Measurements from ENCODE around the gene CAMK2N1. TPM values are rescaled to one million over a fixed set of nuclear protein-coding genes. Genes with fewer than 3 reads are reported as not detected.

The CAMK2N1 gene
- total RNA-seq, 6 experiments from 2014 or later, result 40.3 to 57.8 (median 42.6) TPM

DNA sequence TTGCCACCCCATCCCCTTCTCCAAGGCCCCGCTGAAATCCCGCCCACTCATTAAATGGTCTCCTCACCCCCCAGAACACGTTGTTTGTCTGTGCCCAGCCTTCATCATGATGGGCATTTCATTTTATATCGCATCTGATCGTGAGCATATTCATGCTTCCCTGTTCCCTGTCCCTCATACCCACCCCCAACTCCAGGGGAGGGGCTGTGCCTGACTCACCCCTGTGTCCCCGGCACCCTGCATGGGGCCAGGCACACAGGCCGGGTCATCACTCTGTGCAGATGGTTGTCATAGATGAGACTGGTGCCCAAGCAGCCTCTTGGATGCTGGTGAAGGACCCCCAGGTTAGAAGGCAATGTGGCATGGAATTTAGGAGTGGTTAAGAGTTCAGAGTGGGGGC lies 11.0 kb downstream of the CAMK2N1 start:
- Mint-ChIP-seq H3K27me3 (ENCODE audit: insufficient read depth) (peaks cover 12% of the 10 kb centered on the region), H3K36me3 (ENCODE audit: low read depth) (no peaks in the 10 kb centered on the region), H3K27ac (no peak overlapping the region), H3K4me3 (no peak overlapping the region), H3K4me1 (ENCODE audit: low read depth) (peaks cover 40% of the 10 kb centered on the region), H3K9me3 (no peaks in the 10 kb centered on the region)
- DNase-seq, result no peak
- TF ChIP-seq, protein P1, sequence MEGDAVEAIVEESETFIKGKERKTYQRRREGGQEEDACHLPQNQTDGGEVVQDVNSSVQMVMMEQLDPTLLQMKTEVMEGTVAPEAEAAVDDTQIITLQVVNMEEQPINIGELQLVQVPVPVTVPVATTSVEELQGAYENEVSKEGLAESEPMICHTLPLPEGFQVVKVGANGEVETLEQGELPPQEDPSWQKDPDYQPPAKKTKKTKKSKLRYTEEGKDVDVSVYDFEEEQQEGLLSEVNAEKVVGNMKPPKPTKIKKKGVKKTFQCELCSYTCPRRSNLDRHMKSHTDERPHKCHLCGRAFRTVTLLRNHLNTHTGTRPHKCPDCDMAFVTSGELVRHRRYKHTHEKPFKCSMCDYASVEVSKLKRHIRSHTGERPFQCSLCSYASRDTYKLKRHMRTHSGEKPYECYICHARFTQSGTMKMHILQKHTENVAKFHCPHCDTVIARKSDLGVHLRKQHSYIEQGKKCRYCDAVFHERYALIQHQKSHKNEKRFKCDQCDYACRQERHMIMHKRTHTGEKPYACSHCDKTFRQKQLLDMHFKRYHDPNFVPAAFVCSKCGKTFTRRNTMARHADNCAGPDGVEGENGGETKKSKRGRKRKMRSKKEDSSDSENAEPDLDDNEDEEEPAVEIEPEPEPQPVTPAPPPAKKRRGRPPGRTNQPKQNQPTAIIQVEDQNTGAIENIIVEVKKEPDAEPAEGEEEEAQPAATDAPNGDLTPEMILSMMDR (IDR thresholded peaks at IDR 0.05), result no peak

GRCh38 chr1:20474333-20474975 lies 11.6 kb downstream of the CAMK2N1 start:
- peaks cover 12% of the 10 kb centered on the region for H3K27me3 Mint-ChIP-seq (ENCODE audit: insufficient read depth)
- H3K27ac Mint-ChIP-seq, result no peak overlapping the region
- no peak overlapping the region for H3K4me3 Mint-ChIP-seq
- no peak for DNase-seq
- H3K9me3 Mint-ChIP-seq, result no peaks in the 10 kb centered on the region
- peaks cover 38% of the 10 kb centered on the region for H3K4me1 Mint-ChIP-seq (ENCODE audit: low read depth)
- TF ChIP-seq, protein P1 (IDR thresholded peaks at IDR 0.05), result no peak
- no peaks in the 10 kb centered on the region for H3K36me3 Mint-ChIP-seq (ENCODE audit: low read depth)

DNA sequence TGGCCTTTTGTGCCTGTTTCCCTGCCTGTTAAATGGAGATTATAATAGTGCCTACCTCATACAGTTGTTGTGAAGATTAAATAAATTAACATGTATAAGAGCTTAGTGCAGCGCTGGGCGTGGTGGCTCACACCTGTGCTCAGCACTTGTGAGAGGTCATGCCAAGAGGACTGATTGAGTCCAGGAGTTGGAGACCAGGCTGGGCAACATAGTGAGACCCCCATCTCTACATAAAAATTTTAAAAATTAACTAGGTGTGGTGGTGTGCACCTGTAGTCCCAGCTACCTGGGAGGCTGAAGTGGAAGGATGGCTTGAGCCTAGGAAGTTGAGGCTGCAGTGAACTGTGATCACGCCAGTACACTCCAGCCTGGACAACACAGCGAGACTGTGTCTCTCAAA lies 12.1 kb downstream of the CAMK2N1 start:
- no peak for DNase-seq
- no peak overlapping the region for H3K27ac Mint-ChIP-seq
- no peak overlapping the region for H3K4me3 Mint-ChIP-seq
- no peaks in the 10 kb centered on the region for H3K36me3 Mint-ChIP-seq (ENCODE audit: low read depth)
- H3K9me3 Mint-ChIP-seq, result no peaks in the 10 kb centered on the region
- TF ChIP-seq, protein P1 (IDR thresholded peaks at IDR 0.05), result no peak
- H3K27me3 Mint-ChIP-seq (ENCODE audit: insufficient read depth), result peaks cover 11% of the 10 kb centered on the region
- peaks cover 33% of the 10 kb centered on the region for H3K4me1 Mint-ChIP-seq (ENCODE audit: low read depth)

DNA sequence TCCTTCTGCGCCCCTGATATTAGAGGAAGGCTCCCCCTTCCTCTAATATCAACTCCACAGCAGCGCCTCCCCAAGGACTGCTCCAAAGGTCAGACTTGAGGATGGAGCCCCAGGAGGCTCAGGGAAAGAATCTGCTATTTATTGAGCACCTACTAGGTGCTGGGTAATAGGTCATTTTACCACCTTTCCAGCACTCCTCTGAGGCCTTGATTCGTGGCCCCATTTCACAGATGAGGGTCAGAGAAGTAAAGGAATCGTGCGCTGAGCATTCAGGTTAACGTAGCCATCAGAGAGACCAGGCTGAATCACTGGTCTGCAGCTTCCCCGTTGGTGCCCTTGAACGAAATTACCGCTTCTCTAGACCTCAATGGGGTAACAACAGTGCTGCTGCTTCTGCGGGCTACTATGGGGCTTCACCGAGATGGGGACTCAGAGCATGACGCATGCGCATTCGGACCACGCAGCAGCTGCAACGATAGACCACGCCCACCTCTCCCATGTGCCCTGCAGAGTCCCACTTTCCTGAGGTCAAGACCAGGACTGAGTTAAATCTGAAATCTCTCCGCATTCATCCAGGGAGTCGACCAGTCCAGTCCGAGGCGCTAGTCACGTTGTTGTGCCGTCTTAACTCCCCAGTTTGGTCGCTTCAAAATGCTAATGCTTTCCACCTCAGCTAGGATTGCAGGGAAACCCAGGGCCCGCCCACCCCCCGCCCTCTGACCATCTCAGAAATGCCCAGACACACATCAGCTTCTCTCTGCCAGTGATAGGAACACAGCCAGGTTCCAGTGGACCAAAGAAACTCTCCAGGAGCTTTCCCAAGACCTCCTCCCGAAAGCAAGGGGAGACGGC lies 12.9 kb downstream of the CAMK2N1 start:
- no peak overlapping the region for H3K27ac Mint-ChIP-seq
- DNase-seq, result no peak
- peaks cover 11% of the 10 kb centered on the region for H3K27me3 Mint-ChIP-seq (ENCODE audit: insufficient read depth)
- H3K4me3 Mint-ChIP-seq, result no peak overlapping the region
- H3K36me3 Mint-ChIP-seq (ENCODE audit: low read depth), result no peaks in the 10 kb centered on the region
- no peaks in the 10 kb centered on the region for H3K9me3 Mint-ChIP-seq
- H3K4me1 Mint-ChIP-seq (ENCODE audit: low read depth), result peaks cover 25% of the 10 kb centered on the region
- TF ChIP-seq, protein P1 (IDR thresholded peaks at IDR 0.05), result no peak

DNA sequence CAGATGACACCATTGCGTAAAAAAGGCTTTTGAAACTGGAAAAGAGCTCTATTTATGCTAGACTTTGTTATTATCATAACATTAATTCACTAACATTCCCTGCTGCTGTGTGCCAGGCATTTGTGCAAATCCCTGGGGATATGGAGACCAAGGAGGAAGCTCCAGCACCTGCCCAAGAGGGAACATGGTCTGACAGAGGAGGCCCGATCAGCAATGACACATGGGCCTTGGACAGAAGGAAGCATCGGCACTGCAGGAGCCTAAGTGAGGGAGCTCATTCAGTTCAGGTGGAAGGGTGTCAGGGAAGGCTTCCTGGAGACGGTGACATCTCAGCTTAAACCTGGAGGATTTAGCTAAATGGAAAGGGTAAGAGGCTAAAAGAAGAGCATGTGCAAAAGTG lies 13.9 kb downstream of the CAMK2N1 start:
- TF ChIP-seq, protein P1 (IDR thresholded peaks at IDR 0.05), result no peak
- H3K9me3 Mint-ChIP-seq, result no peaks in the 10 kb centered on the region
- no peak for DNase-seq
- H3K27me3 Mint-ChIP-seq (ENCODE audit: insufficient read depth), result peaks cover 21% of the 10 kb centered on the region
- no peak overlapping the region for H3K4me3 Mint-ChIP-seq
- peaks cover 20% of the 10 kb centered on the region for H3K4me1 Mint-ChIP-seq (ENCODE audit: low read depth)
- no peak overlapping the region for H3K27ac Mint-ChIP-seq
- no peaks in the 10 kb centered on the region for H3K36me3 Mint-ChIP-seq (ENCODE audit: low read depth)
